ENCODE results near the gene PLK1.

- no peak for TF ChIP-seq CTCF (IDR thresholded peaks at IDR 0.05; ENCODE audit: poor library complexity)
- TF ChIP-seq EZH2 (IDR thresholded peaks at IDR 0.05; ENCODE audit: borderline replicate concordance), result no peak
- TF ChIP-seq EZH2phosphoT487 (IDR thresholded peaks at IDR 0.05; ENCODE audit: low read depth, severe bottlenecking, unreplicated experiment), result no peak
These were observed 8.4 kb upstream of the PLK1 start for GRCh38 chr16:23670137-23670776.

Data from hepatocyte (in vitro differentiated cells).